Measurements from ENCODE around the gene PPRC1.
A peak's percentile ranks its signal among the peaks of the same experiment; 100 is the strongest.

Gene PPRC1

GRCh38 chr10:102151774-102152544 lies 19.1 kb downstream of the PPRC1 start, which contains the start of gene NOLC1:
Gene NOLC1 (plus strand): TSS chr10:102152389. CDS start chr10:102152411, 22 bp downstream.
- Histone ChIP-seq H4K20me1 (peaks cover 2 to 95% (median 83%) of the 10 kb centered on the region in 11 experiments; a peak in 21 of 22 replicates), H3K27ac (peak within 1 kb of the TSS; percentile 63 to 95 (median 89)), H3K27me3 (no peaks in the 10 kb centered on the region), H3K9me3 (replicated peaks in 1 of 11) (no peaks in the 10 kb centered on the region), H3K36me3 (peaks cover 49 to 84% (median 77%) of the 10 kb centered on the region in 11 experiments), H3K9ac (peak within 1 kb of the TSS; percentile 79 to 96 (median 90)), H3K4me1 (peaks cover 18 to 44% (median 32%) of the 10 kb centered on the region in 10 experiments), H3K4me3 (peak within 1 kb of the TSS; percentile 63 to 95 (median 90)), H3K4me2 (peak within 1 kb of the TSS; percentile 79 to 100 (median 91))
- peak in 1 of 11 experiments; percentile 14; a peak in 1 of 22 replicates for TF ChIP-seq Cebpa-rat (IDR thresholded peaks at IDR 0.05)

GRCh38 chr10:102152545-102152890 lies 19.7 kb downstream of the PPRC1 start:
- Histone ChIP-seq H3K4me1 (peaks cover 18 to 44% (median 32%) of the 10 kb centered on the region in 10 experiments), H3K27ac (peak overlapping the region; percentile 63 to 95 (median 89)), H4K20me1 (peaks cover 0 to 95% (median 83%) of the 10 kb centered on the region in 11 experiments; a peak in 21 of 22 replicates), H3K36me3 (peaks cover 47 to 84% (median 77%) of the 10 kb centered on the region in 11 experiments), H3K27me3 (no peaks in the 10 kb centered on the region), H3K9ac (peak overlapping the region; percentile 79 to 96 (median 90)), H3K4me2 (peak overlapping the region; percentile 79 to 100 (median 91)), H3K9me3 (replicated peaks in 1 of 11) (no peaks in the 10 kb centered on the region), H3K4me3 (peak overlapping the region; percentile 63 to 95 (median 90))
- TF ChIP-seq Cebpa-rat (IDR thresholded peaks at IDR 0.05), result no peak

- H3K4me1 ChIP-seq, result peaks cover 18 to 44% (median 32%) of the 10 kb centered on the region in 10 experiments
- no peaks in the 10 kb centered on the region for H3K9me3 ChIP-seq (replicated peaks in 1 of 11)
- peak overlapping the region; percentile 79 to 100 (median 91) for H3K4me2 ChIP-seq
- no peak for TF ChIP-seq Cebpa-rat (IDR thresholded peaks at IDR 0.05)
- H3K9ac ChIP-seq, result peak overlapping the region; percentile 79 to 96 (median 90)
- H4K20me1 ChIP-seq, result peaks cover 0 to 95% (median 83%) of the 10 kb centered on the region in 11 experiments; a peak in 21 of 22 replicates
- peaks cover 47 to 84% (median 77%) of the 10 kb centered on the region in 11 experiments for H3K36me3 ChIP-seq
- H3K4me3 ChIP-seq, result peak overlapping the region; percentile 63 to 95 (median 90)
- H3K27me3 ChIP-seq, result no peaks in the 10 kb centered on the region
- H3K27ac ChIP-seq, result peak overlapping the region; percentile 63 to 95 (median 89); a peak in 21 of 22 replicates
Observed at GRCh38 chr10:102153093-102153620, 20.3 kb downstream of the PPRC1 start.

- peak overlapping the region; percentile 79 to 100 (median 91) for H3K4me2 ChIP-seq
- no peaks in the 10 kb centered on the region for H3K27me3 ChIP-seq
- H3K9me3 ChIP-seq (replicated peaks in 1 of 11), result no peaks in the 10 kb centered on the region
- TF ChIP-seq Cebpa-rat (IDR thresholded peaks at IDR 0.05), result no peak
- peaks cover 18 to 44% (median 32%) of the 10 kb centered on the region in 10 experiments for H3K4me1 ChIP-seq
- peak overlapping the region in 9 of 11 experiments; percentile 1 to 96 (median 90); a peak in 14 of 22 replicates for H3K9ac ChIP-seq
- peak overlapping the region in 9 of 10 experiments; percentile 77 to 95 (median 91); a peak in 11 of 20 replicates for H3K4me3 ChIP-seq
- no peak overlapping the region for H3K27ac ChIP-seq
- peaks cover 47 to 84% (median 77%) of the 10 kb centered on the region in 11 experiments for H3K36me3 ChIP-seq
- H4K20me1 ChIP-seq, result peaks cover 0 to 95% (median 86%) of the 10 kb centered on the region in 11 experiments; a peak in 20 of 22 replicates
Observed at GRCh38 chr10:102154466-102155116, 21.8 kb downstream of the PPRC1 start.

- no peaks in the 10 kb centered on the region for H3K27me3 ChIP-seq
- no peak for TF ChIP-seq Cebpa-rat (IDR thresholded peaks at IDR 0.05)
- H3K4me3 ChIP-seq, result no peak overlapping the region
- H3K4me1 ChIP-seq, result peaks cover 16 to 31% (median 20%) of the 10 kb centered on the region in 10 experiments
- no peaks in the 10 kb centered on the region for H3K9me3 ChIP-seq (replicated peaks in 1 of 11)
- H3K27ac ChIP-seq, result no peak overlapping the region
- H3K4me2 ChIP-seq, result no peak overlapping the region
- peaks cover 66 to 89% (median 84%) of the 10 kb centered on the region in 11 experiments for H3K36me3 ChIP-seq
- peaks cover 0 to 99% (median 90%) of the 10 kb centered on the region in 11 experiments; a peak in 19 of 22 replicates for H4K20me1 ChIP-seq
- H3K9ac ChIP-seq, result peak overlapping the region in 3 of 11 experiments; percentile 3 to 17 (median 7); a peak in 3 of 22 replicates
Observed at GRCh38 chr10:102157224-102157623, 24.4 kb downstream of the PPRC1 start.

GRCh38 chr10:102159051-102159597 lies 26.3 kb downstream of the PPRC1 start:
- no peaks in the 10 kb centered on the region for H3K9me3 ChIP-seq (replicated peaks in 1 of 11)
- no peak overlapping the region for H3K4me3 ChIP-seq
- peaks cover 85 to 100% (median 100%) of the 10 kb centered on the region in 11 experiments for H3K36me3 ChIP-seq
- peaks cover 7 to 21% (median 8%) of the 10 kb centered on the region in 10 experiments for H3K4me1 ChIP-seq
- H3K27me3 ChIP-seq, result no peaks in the 10 kb centered on the region
- peaks cover 0 to 100% (median 98%) of the 10 kb centered on the region in 11 experiments; a peak in 18 of 22 replicates for H4K20me1 ChIP-seq
- no peak overlapping the region for H3K27ac ChIP-seq
- no peak for TF ChIP-seq Cebpa-rat (IDR thresholded peaks at IDR 0.05)
- H3K4me2 ChIP-seq, result no peak overlapping the region
- H3K9ac ChIP-seq, result 0 out of 22 replicates have a peak overlapping the region, but pooled peaks of 1 of the 11 experiments have one; percentile 19

GRCh38 chr10:102159831-102160230 lies 27.0 kb downstream of the PPRC1 start:
- Histone ChIP-seq H3K27me3 (no peaks in the 10 kb centered on the region), H3K9ac (no peak overlapping the region; a peak in 1 of 22 replicates), H3K9me3 (replicated peaks in 1 of 11) (no peaks in the 10 kb centered on the region), H3K4me1 (peaks cover 0 to 14% (median 1%) of the 10 kb centered on the region in 10 experiments; a peak in 10 of 20 replicates), H3K4me2 (no peak overlapping the region), H4K20me1 (peaks cover 0 to 95% (median 93%) of the 10 kb centered on the region in 11 experiments; a peak in 18 of 22 replicates), H3K4me3 (no peak overlapping the region), H3K36me3 (peaks cover 81 to 98% (median 95%) of the 10 kb centered on the region in 11 experiments), H3K27ac (no peak overlapping the region)
- no peak for TF ChIP-seq Cebpa-rat (IDR thresholded peaks at IDR 0.05)

GRCh38 chr10:102163342-102163989 lies 30.6 kb downstream of the PPRC1 start:
- H3K9ac ChIP-seq, result no peak overlapping the region
- no peak overlapping the region for H3K4me3 ChIP-seq
- H3K9me3 ChIP-seq (replicated peaks in 1 of 11), result no peaks in the 10 kb centered on the region
- H3K36me3 ChIP-seq, result peaks cover 57 to 64% (median 59%) of the 10 kb centered on the region in 11 experiments
- TF ChIP-seq Cebpa-rat (IDR thresholded peaks at IDR 0.05), result no peak
- H3K27me3 ChIP-seq, result no peaks in the 10 kb centered on the region
- no peak overlapping the region for H3K4me2 ChIP-seq
- H4K20me1 ChIP-seq, result peaks cover 0 to 70% (median 56%) of the 10 kb centered on the region in 11 experiments; a peak in 18 of 22 replicates
- H3K4me1 ChIP-seq, result no peaks in the 10 kb centered on the region
- H3K27ac ChIP-seq, result no peak overlapping the region

All from BLaER1 treated with 17β-estradiol and CSF1 and Interleukin-3, amounts not matched to agents 10 nM and 100 nM (cell line).